ENCODE results near the gene TBPL2. TPM values are rescaled to one million over a fixed set of nuclear protein-coding genes. Genes with fewer than 3 reads are reported as not detected.

The TBPL2 gene
- total RNA-seq, 1 experiment from 2014 or later, result not detected

GRCh38 chr14:55446127-55446736, 5.8 kb upstream of the TBPL2 start:
- Mint-ChIP-seq H3K9me3 (ENCODE audit: unreplicated experiment) (no peaks in the 10 kb centered on the region), H3K4me1 (ENCODE audit: insufficient read depth, unreplicated experiment) (peaks cover 31% of the 10 kb centered on the region), H3K4me3 (ENCODE audit: unreplicated experiment) (no peak overlapping the region), H3K27me3 (ENCODE audit: insufficient read depth, unreplicated experiment) (no peaks in the 10 kb centered on the region), H3K36me3 (ENCODE audit: insufficient read depth, unreplicated experiment) (peaks cover 9% of the 10 kb centered on the region), H3K27ac (ENCODE audit: low read depth, unreplicated experiment) (no peak overlapping the region)
- ChIA-PET CTCF (interaction anchor here (0.6 to 2.9 kb wide), 64 partner anchors 9 to 1070 kb away, joined by 3 to 24 read pairs (median 4); partner anchors contain the start of genes DLGAP5 and KTN1), POLR2A (interaction anchor here (0.5 to 2.2 kb wide), 14 partner anchors 11 to 260 kb away, joined by 3 to 10 read pairs (median 3); partner anchors contain the start of genes ATG14 and KTN1)
- TF ChIP-seq CTCF (IDR thresholded peaks at IDR 0.05; ENCODE audit: unreplicated experiment), result peak; percentile 65
- intact Hi-C loops (cut with micrococcal nuclease), result loop anchor here (2.0 to 5.0 kb wide), 5 partner anchors 135 to 1041 kb away; partner anchors contain the start of gene KTN1
- no TSS peak for BruUV-seq (replicated peaks)
- DNase-seq (ENCODE audit: unreplicated experiment), result peak; percentile 89

GRCh38 chr14:55441286-55441685, 870 bp upstream of the TBPL2 start:
- no TSS peak for BruUV-seq (replicated peaks)
- Mint-ChIP-seq H3K4me3 (ENCODE audit: unreplicated experiment) (no peak overlapping the region), H3K27ac (ENCODE audit: low read depth, unreplicated experiment) (no peak overlapping the region), H3K9me3 (ENCODE audit: unreplicated experiment) (no peaks in the 10 kb centered on the region), H3K4me1 (ENCODE audit: insufficient read depth, unreplicated experiment) (peaks cover 4% of the 10 kb centered on the region), H3K36me3 (ENCODE audit: insufficient read depth, unreplicated experiment) (peaks cover 2% of the 10 kb centered on the region), H3K27me3 (ENCODE audit: insufficient read depth, unreplicated experiment) (peaks cover 10% of the 10 kb centered on the region)
- CTCF ChIA-PET, result interaction anchor here (0.6 to 2.5 kb wide), 5 partner anchors 216 to 1034 kb away, joined by 3 to 9 read pairs (median 3); no protein-coding TSS in a partner anchor
- intact Hi-C loops (cut with micrococcal nuclease), result no loop called here
- POLR2A ChIA-PET, result no interaction called here
- no peak for DNase-seq (ENCODE audit: unreplicated experiment)
- TF ChIP-seq CTCF (IDR thresholded peaks at IDR 0.05; ENCODE audit: unreplicated experiment), result no peak

- BruUV-seq (replicated peaks), result no TSS peak
- Mint-ChIP-seq H3K27ac (ENCODE audit: low read depth, unreplicated experiment) (no peak overlapping the region), H3K36me3 (ENCODE audit: insufficient read depth, unreplicated experiment) (no peaks in the 10 kb centered on the region), H3K4me3 (ENCODE audit: unreplicated experiment) (no peak overlapping the region), H3K4me1 (ENCODE audit: insufficient read depth, unreplicated experiment) (no peaks in the 10 kb centered on the region), H3K27me3 (ENCODE audit: insufficient read depth, unreplicated experiment) (peaks cover 16% of the 10 kb centered on the region), H3K9me3 (ENCODE audit: unreplicated experiment) (no peaks in the 10 kb centered on the region)
- POLR2A ChIA-PET, result interaction anchor here (0.5 to 1.6 kb wide), 7 partner anchors 9 to 1449 kb away, joined by 3 to 6 read pairs (median 3); no protein-coding TSS in a partner anchor
- intact Hi-C loops (cut with micrococcal nuclease), result loop anchor here (2.0 to 5.0 kb wide), 3 partner anchors 804 to 1037 kb away; no protein-coding TSS in a partner anchor
- TF ChIP-seq CTCF (IDR thresholded peaks at IDR 0.05; ENCODE audit: unreplicated experiment), result peak; percentile 63
- CTCF ChIA-PET, result interaction anchor here (0.5 to 2.5 kb wide), 49 partner anchors 9 to 1049 kb away, joined by 3 to 26 read pairs (median 4); no protein-coding TSS in a partner anchor
- peak; percentile 68 for DNase-seq (ENCODE audit: unreplicated experiment)
Observed at GRCh38 chr14:55438066-55438683, 2.2 kb downstream of the TBPL2 start.

GRCh38 chr14:55436931-55437330, 3.5 kb downstream of the TBPL2 start:
- intact Hi-C loops (cut with micrococcal nuclease), result loop anchor here (5.0 kb wide), 1 partner anchor 805 kb away; no protein-coding TSS in a partner anchor
- Mint-ChIP-seq H3K4me3 (ENCODE audit: unreplicated experiment) (no peak overlapping the region), H3K9me3 (ENCODE audit: unreplicated experiment) (no peaks in the 10 kb centered on the region), H3K36me3 (ENCODE audit: insufficient read depth, unreplicated experiment) (no peaks in the 10 kb centered on the region), H3K4me1 (ENCODE audit: insufficient read depth, unreplicated experiment) (no peaks in the 10 kb centered on the region), H3K27ac (ENCODE audit: low read depth, unreplicated experiment) (no peak overlapping the region), H3K27me3 (ENCODE audit: insufficient read depth, unreplicated experiment) (peaks cover 16% of the 10 kb centered on the region)
- TF ChIP-seq CTCF (IDR thresholded peaks at IDR 0.05; ENCODE audit: unreplicated experiment), result no peak
- DNase-seq (ENCODE audit: unreplicated experiment), result no peak
- ChIA-PET POLR2A (interaction anchor here (0.6 kb wide), 1 partner anchor 947 kb away, joined by 3 read pairs; no protein-coding TSS in a partner anchor), CTCF (interaction anchor here (0.6 to 2.5 kb wide), 15 partner anchors 10 to 1051 kb away, joined by 3 to 26 read pairs (median 6); no protein-coding TSS in a partner anchor)
- no TSS peak for BruUV-seq (replicated peaks)
